ENCODE measurements around the gene MAD2L1BP.

The MAD2L1BP gene

GRCh38 chr6:43616725-43617472 is 18.7 kb upstream of the MAD2L1BP start:
- intact Hi-C loops (cut with micrococcal nuclease) = no loop called here
- H3K4me1 Mint-ChIP-seq (ENCODE audit: low read depth) = peaks cover 12% of the 10 kb centered on the region
- H3K9me3 Mint-ChIP-seq = no peaks in the 10 kb centered on the region
- no peak overlapping the region for H3K27ac Mint-ChIP-seq
- H3K27me3 Mint-ChIP-seq = no peaks in the 10 kb centered on the region
- H3K36me3 Mint-ChIP-seq (ENCODE audit: low read depth) = peaks cover 47% of the 10 kb centered on the region
- no peak overlapping the region for H3K4me3 Mint-ChIP-seq

- peaks cover 65% of the 10 kb centered on the region for H3K36me3 Mint-ChIP-seq (ENCODE audit: low read depth)
- H3K27ac Mint-ChIP-seq = peak overlapping the region; percentile 25
- no peak overlapping the region for H3K4me3 Mint-ChIP-seq
- H3K27me3 Mint-ChIP-seq = no peaks in the 10 kb centered on the region
- H3K4me1 Mint-ChIP-seq (ENCODE audit: low read depth) = peaks cover 23% of the 10 kb centered on the region
- intact Hi-C loops (cut with micrococcal nuclease) = no loop called here
- H3K9me3 Mint-ChIP-seq = no peaks in the 10 kb centered on the region
Observed at GRCh38 chr6:43621078-43621835, 14.4 kb upstream of the MAD2L1BP start.

GRCh38 chr6:43621836-43622180 is 13.8 kb upstream of the MAD2L1BP start:
- Mint-ChIP-seq H3K27me3 (no peaks in the 10 kb centered on the region), H3K9me3 (no peaks in the 10 kb centered on the region), H3K36me3 (ENCODE audit: low read depth) (peaks cover 70% of the 10 kb centered on the region), H3K4me3 (no peak overlapping the region), H3K4me1 (ENCODE audit: low read depth) (peaks cover 28% of the 10 kb centered on the region), H3K27ac (no peak overlapping the region)
- intact Hi-C loops (cut with micrococcal nuclease) = no loop called here

- H3K27me3 Mint-ChIP-seq = no peaks in the 10 kb centered on the region
- no peaks in the 10 kb centered on the region for H3K9me3 Mint-ChIP-seq
- H3K36me3 Mint-ChIP-seq (ENCODE audit: low read depth) = peaks cover 73% of the 10 kb centered on the region
- peaks cover 36% of the 10 kb centered on the region for H3K4me1 Mint-ChIP-seq (ENCODE audit: low read depth)
- no peak overlapping the region for H3K4me3 Mint-ChIP-seq
- intact Hi-C loops (cut with micrococcal nuclease) = no loop called here
- no peak overlapping the region for H3K27ac Mint-ChIP-seq
Observed at GRCh38 chr6:43622541-43622940, 13.1 kb upstream of the MAD2L1BP start.

GRCh38 chr6:43623880-43624785 is 11.5 kb upstream of the MAD2L1BP start:
- intact Hi-C loops (cut with micrococcal nuclease) = no loop called here
- no peak overlapping the region for H3K4me3 Mint-ChIP-seq
- H3K36me3 Mint-ChIP-seq (ENCODE audit: low read depth) = peaks cover 83% of the 10 kb centered on the region
- H3K9me3 Mint-ChIP-seq = no peaks in the 10 kb centered on the region
- peaks cover 48% of the 10 kb centered on the region for H3K4me1 Mint-ChIP-seq (ENCODE audit: low read depth)
- H3K27me3 Mint-ChIP-seq = no peaks in the 10 kb centered on the region
- no peak overlapping the region for H3K27ac Mint-ChIP-seq

- H3K4me3 Mint-ChIP-seq = no peak overlapping the region
- H3K27ac Mint-ChIP-seq = no peak overlapping the region
- peaks cover 49% of the 10 kb centered on the region for H3K4me1 Mint-ChIP-seq (ENCODE audit: low read depth)
- H3K27me3 Mint-ChIP-seq = no peaks in the 10 kb centered on the region
- intact Hi-C loops (cut with micrococcal nuclease) = loop anchor here (5.0 kb wide), 1 partner anchor 48 kb away; the partner anchor contains the start of genes POLH and XPO5
- peaks cover 88% of the 10 kb centered on the region for H3K36me3 Mint-ChIP-seq (ENCODE audit: low read depth)
- no peaks in the 10 kb centered on the region for H3K9me3 Mint-ChIP-seq
Observed at GRCh38 chr6:43624786-43625288, 10.8 kb upstream of the MAD2L1BP start.

- intact Hi-C loops (cut with micrococcal nuclease) = loop anchor here (5.0 kb wide), 1 partner anchor 48 kb away; the partner anchor contains the start of genes POLH and XPO5
- Mint-ChIP-seq H3K27me3 (no peaks in the 10 kb centered on the region), H3K4me3 (no peak overlapping the region), H3K4me1 (ENCODE audit: low read depth) (peaks cover 53% of the 10 kb centered on the region), H3K9me3 (no peaks in the 10 kb centered on the region), H3K27ac (peak overlapping the region; percentile 97), H3K36me3 (ENCODE audit: low read depth) (peaks cover 81% of the 10 kb centered on the region)
Observed at GRCh38 chr6:43625393-43625992, 10.1 kb upstream of the MAD2L1BP start.

GRCh38 chr6:43627008-43627825 is 8.4 kb upstream of the MAD2L1BP start:
- peak overlapping the region; percentile 47 for H3K4me3 Mint-ChIP-seq
- H3K36me3 Mint-ChIP-seq (ENCODE audit: low read depth) = peaks cover 64% of the 10 kb centered on the region
- intact Hi-C loops (cut with micrococcal nuclease) = loop anchor here (5.0 kb wide), 1 partner anchor 50 kb away; the partner anchor contains the start of genes POLH and XPO5
- H3K27me3 Mint-ChIP-seq = no peaks in the 10 kb centered on the region
- no peaks in the 10 kb centered on the region for H3K9me3 Mint-ChIP-seq
- H3K27ac Mint-ChIP-seq = peak overlapping the region; percentile 97
- peaks cover 49% of the 10 kb centered on the region for H3K4me1 Mint-ChIP-seq (ENCODE audit: low read depth)

- Mint-ChIP-seq H3K4me1 (ENCODE audit: low read depth) (peaks cover 53% of the 10 kb centered on the region), H3K27me3 (no peaks in the 10 kb centered on the region), H3K9me3 (no peaks in the 10 kb centered on the region), H3K27ac (peak overlapping the region; percentile 97), H3K36me3 (ENCODE audit: low read depth) (peaks cover 51% of the 10 kb centered on the region), H3K4me3 (peak overlapping the region; percentile 99)
- intact Hi-C loops (cut with micrococcal nuclease) = loop anchor here (5.0 kb wide), 1 partner anchor 51 kb away; the partner anchor contains the start of genes POLH and XPO5
Observed at GRCh38 chr6:43628393-43629103, 7.1 kb upstream of the MAD2L1BP start.

- H3K27me3 Mint-ChIP-seq = no peaks in the 10 kb centered on the region
- no peaks in the 10 kb centered on the region for H3K9me3 Mint-ChIP-seq
- intact Hi-C loops (cut with micrococcal nuclease) = loop anchor here (5.0 kb wide), 1 partner anchor 52 kb away; the partner anchor contains the start of genes POLH and XPO5
- H3K4me3 Mint-ChIP-seq = peak within 1 kb of the TSS; percentile 99
- peaks cover 59% of the 10 kb centered on the region for H3K4me1 Mint-ChIP-seq (ENCODE audit: low read depth)
- H3K36me3 Mint-ChIP-seq (ENCODE audit: low read depth) = peaks cover 45% of the 10 kb centered on the region
- H3K27ac Mint-ChIP-seq = peak within 1 kb of the TSS; percentile 97
Observed at GRCh38 chr6:43629104-43629504, 6.5 kb upstream of the MAD2L1BP start, which contains the start of gene GTPBP2. GTPBP2 (minus strand) TSS chr6:43629264; CDS start chr6:43629162, 102 bp downstream.

- Mint-ChIP-seq H3K4me1 (ENCODE audit: low read depth) (peaks cover 61% of the 10 kb centered on the region), H3K27ac (peak overlapping the region; percentile 97), H3K36me3 (ENCODE audit: low read depth) (peaks cover 39% of the 10 kb centered on the region), H3K9me3 (no peaks in the 10 kb centered on the region), H3K4me3 (peak overlapping the region; percentile 99), H3K27me3 (no peaks in the 10 kb centered on the region)
- intact Hi-C loops (cut with micrococcal nuclease) = loop anchor here (5.0 kb wide), 1 partner anchor 52 kb away; the partner anchor contains the start of genes POLH and XPO5
Observed at GRCh38 chr6:43629505-43630300, 5.9 kb upstream of the MAD2L1BP start.

All from dendritic cell treated with granulocyte-macrophage colony-stimulating factor and Interleukin-4, amounts not matched to agents 40 ng/mL and 50 ng/mL, for 4 days (primary cell).